CD4-positive, alpha-beta T cell treated with Interferon alpha-2 for 1 hour (primary cell): ENCODE results near the gene NAPB.

Experiments
- DNase-seq, 2 donors: peaks; one replicate each; pipeline ENCODE4 v3.0.0-alpha.2; 2020 to 2022

Gene NAPB

DNA sequence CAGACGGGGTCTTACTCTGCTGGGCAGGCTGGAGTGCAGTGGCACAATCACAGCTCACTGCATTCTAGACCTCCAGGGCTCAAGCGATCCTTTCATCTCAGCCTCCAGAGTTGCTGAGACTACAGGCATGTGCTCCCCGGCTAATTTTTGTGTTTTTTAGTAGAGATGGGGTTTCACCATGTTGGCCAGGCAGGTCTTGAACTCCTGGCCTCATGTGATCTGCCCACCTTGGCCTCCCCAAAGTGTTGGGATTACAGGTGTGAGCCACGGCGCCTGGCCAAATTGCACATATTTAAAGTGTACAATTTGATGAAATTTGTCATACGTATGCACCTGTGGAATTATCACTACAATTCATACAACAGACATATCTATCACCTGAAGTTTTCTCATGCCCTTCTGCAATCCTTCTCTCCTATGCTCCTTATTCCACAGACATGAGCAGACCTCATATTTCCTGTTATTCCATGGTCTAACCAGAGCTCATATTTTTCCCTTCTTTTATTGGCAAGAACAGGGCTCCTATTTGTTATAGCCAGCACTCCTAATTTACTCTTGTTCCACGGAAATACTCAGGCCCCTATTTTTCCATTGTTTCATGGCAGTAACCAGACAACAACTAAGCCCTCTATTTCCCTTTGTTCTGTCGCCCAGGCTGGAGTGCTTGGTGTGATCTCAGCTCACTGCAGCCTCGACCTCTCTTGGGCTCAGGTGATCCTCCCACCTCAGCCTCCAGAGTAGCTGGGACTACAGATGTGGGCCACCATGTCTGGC is 16.0 kb upstream of the NAPB start:
- DNase-seq: no peak

DNA sequence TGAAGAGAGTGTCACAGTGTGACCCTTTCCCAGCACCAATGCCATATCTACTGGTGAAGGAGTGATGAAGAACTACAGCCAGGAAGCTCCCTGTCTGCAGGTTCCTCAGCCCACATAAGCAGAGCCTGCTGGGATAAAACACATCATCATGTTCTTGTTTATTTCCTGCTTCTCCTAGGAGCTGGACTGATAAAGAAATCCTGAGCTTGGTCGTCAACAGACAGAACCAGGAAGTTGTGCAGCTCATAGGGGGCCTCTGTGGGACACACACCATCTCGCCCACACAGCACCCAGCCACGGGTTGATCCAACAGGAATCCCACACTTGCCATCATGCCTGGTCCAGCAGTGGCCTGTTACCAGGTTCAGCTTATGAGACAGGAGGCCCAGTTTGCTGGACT is 15.4 kb upstream of the NAPB start:
- DNase-seq: no peak

GRCh38 chr20:23435626-23436539 is 14.6 kb upstream of the NAPB start:
- DNase-seq: no peak

DNA sequence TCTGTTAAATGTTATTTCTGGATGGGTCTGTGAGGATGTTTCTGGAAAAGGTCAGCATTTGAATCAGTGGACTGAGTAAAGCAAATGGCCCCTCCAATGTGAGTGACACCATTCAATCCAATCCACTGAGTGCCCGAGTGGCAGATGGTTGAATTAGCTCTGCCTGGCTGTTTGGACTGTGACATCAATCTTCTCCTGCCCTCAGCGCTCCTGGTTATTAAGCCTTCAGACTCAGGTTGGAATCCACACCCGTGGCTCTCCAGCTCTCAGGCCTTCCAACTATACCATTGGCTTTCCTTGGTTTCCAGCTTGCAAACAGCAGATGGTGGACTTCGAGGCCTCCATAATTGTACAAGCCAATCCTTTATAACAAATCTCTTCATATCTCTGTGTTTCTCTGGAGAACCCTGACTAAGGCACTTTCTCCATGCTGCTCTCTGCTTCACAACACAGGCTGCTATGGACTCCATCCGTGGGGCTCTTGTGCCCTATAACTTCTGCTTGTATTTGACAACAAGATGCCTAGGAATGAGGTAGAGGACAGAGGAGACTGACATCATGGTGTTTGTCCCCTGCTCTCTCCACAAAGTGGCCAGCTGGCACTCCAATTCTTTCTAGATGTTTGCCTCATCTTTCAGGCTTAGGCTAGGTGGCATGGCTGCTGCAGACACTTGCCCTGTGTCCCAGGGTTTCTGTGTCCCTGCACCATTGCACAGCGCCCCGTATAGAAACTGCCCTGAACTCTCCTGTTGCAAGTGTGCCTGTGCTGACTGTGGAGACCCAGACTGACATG is 13.4 kb upstream of the NAPB start:
- DNase-seq: no peak

GRCh38 chr20:23433628-23434027 is 12.3 kb upstream of the NAPB start:
- DNase-seq: no peak

GRCh38 chr20:23425129-23425528 is 3.8 kb upstream of the NAPB start:
- DNase-seq: no peak

- peak; percentile 15 to 50 for DNase-seq
These were observed 1.0 kb downstream of the NAPB start for GRCh38 chr20:23419995-23420901.

DNA sequence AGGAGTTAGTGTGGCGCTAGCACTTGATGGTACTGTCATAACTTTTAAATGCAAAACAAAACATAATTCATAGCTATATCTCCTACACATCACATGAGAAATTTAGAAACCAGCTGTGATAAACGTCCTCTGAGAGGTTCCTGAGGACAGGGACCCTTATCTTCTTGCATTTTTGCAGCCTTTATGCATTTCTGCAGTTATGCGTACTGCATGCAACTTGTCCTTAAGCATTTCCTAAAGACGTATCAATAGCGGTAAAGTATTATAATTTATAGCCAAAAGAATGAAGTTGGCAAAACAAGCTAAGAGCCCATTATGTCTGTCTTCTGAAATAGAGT is 1.7 kb downstream of the NAPB start:
- no peak for DNase-seq

- DNase-seq: no peak
These were observed 3.4 kb downstream of the NAPB start for GRCh38 chr20:23417861-23418260.

DNA sequence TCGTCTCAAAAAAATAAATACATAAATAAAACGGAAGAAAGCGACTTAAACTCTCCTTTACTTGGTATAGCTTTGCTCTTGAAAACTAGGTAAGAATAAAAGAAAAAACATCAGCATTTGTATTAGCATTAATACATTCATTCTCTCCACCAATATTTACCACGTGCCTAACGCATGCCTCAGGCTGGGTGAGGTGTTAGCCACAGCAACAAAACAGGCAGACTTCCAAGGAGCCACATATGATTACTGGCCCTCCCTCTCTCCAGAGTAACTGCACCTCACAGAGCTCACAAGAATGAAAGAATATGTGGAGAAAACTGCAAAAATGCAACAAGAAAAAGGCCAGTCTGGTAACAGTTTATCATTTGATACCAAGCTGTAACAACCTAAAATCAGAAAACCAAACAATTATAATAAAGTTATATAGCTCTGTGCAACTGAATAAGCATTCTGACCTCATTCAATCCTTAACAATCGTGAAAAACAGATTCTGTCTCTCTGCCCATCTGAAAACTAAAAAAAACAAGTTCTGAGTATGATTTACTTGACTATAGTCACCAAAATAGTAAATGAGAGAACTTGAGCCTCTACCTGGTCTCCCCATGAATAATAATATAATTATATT is 5.2 kb downstream of the NAPB start:
- peak in 1 of 2 donors; percentile 39 for DNase-seq

- DNase-seq: no peak
These were observed 5.7 kb downstream of the NAPB start for GRCh38 chr20:23415555-23415954.

DNA sequence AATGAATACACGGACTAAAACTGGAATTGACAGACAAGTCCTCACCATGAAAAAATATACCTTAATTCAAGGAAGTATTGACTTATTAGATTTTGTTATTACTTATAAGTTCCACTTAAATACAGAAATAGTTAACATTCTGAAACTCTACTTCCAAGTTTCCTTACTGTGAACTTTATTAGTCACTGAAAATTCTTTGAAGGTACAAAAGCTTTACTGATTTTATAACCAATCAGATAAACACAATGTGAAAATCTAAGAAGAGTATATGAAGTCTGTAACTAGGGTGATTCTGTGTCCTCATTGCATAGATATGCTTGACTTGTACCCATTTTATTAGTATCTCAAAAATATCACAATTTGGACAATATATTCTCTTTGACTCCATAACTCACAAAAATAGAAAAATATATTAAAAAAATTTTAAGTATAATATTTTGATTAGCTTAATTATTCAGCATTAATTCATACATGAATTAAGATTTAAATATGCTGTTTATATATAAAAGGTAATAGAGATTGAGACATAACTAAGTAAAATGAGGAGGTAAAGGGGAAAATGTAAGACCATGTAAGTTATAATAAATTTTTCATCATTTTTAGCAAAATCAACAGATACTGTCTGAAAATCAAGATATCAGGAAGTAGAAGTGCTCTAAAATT is 6.6 kb downstream of the NAPB start:
- DNase-seq: no peak

DNA sequence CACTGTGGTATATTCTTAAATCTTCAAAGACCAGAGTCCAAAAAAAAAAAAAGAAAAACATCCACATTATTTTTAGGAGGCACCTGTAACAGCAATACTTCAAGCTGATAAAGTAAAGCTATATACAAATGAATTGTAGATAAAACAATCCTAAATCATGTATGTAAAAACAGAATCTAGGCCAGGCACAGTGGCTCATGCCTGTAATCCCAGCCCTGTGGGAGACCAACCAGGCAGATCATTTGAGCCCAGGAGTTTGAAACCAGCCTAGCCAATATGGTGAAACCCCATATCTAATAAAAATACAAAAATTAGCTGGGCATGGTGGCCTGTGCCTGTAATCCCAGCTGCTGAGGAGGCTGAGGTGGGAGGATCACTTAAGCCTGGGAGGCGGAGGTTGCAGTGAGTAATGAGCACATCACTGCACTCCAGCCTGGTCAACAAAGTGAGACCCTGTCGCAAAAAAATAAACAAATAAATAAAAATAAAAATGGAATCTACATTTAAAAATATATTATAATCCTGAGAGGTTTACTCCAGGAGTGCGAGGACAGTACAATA is 7.3 kb downstream of the NAPB start:
- DNase-seq: no peak

DNA sequence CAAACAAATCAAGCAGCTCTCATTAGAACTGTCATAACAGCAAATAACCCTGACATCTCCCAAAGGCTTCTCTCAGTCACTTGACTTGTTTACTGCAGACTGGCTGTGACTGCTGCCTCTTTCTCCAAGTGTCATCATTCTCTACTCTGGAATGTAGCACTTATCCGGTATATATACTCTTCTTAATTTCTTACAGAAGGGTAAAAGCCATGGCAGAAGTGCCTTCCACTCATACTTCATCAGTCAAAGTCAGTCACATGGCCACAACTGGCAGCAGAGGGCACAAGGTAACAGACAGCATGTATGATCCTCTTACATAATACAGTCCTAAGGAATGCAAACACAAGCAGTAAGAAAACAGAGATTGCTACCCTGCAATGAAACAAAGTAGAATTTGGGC is 9.3 kb downstream of the NAPB start:
- DNase-seq: no peak

DNA sequence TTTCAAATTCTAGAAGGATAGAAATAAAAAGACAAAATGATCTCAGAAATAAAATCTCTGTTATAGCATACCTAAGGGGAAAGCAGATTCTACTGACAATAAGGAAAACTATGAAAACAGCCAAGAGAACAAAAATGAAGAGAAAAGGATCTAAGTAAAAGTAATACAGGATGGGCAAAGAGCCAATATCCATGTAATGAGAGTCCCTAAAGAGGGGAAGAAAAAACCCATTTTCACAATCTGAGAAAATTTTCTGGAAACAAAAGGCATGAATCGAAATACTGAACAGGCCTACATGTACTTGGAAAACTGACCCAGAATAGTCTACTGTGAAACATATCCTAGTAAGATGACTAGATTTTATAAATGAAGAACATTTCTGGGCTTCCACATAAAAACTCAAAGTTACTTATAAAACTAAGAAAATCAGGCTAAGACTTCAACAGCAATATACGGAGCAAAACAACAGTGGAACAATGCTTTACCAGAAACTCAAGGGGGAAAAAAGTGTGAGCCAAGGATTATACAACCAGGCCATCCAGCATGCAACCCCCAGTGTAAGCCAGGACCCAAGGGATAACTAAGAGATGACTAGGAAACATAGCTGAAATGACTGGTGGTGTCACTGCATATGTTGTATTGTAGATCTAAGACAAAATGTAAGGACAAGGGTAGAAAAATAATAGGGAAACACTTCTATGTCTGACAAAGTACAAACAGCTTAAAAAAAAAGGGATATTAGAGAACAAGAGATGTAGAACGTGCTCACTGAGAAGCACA is 10.2 kb downstream of the NAPB start:
- DNase-seq: no peak

DNA sequence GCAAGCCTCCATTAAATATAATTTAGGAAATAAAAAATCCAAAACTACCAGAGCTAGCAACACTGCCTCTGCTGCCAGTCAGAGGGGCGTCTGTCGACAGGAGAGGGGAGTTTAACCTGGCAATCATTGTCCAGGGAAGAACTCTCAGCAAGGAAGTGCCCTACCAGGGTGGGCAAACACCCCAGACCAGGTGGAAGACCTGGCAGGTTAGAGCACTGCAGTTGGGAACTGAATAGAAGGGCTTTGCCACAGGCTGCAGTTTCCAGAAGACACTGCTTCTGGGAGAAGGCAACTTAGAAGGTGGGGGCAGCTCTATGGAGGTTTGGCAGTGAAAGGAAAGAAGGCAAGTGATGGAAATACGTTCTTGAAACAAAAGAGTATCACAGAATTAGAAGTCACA is 11.5 kb downstream of the NAPB start:
- no peak for DNase-seq

DNA sequence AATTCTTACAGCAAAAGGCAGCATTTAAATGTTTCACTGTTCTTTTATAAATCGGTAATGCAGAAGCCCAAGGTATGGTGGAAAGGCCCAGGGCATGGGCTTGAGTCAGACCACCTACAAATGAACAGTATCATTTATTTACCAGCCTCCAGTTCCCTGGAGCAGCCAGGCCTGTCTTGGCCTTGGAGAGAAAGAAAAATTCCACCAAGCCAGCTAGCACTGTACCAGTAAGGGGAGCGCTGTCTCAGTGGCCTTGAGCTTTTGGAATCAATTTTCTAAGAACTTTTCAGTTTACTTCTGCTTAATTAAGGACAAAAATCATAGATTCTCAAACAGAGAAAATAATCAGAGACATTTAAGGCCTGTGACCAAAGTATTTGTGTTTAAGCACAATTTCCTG is 12.3 kb downstream of the NAPB start:
- DNase-seq: no peak

- peak; percentile 14 to 41 for DNase-seq
These were observed 13.4 kb downstream of the NAPB start for GRCh38 chr20:23407781-23408464.

DNA sequence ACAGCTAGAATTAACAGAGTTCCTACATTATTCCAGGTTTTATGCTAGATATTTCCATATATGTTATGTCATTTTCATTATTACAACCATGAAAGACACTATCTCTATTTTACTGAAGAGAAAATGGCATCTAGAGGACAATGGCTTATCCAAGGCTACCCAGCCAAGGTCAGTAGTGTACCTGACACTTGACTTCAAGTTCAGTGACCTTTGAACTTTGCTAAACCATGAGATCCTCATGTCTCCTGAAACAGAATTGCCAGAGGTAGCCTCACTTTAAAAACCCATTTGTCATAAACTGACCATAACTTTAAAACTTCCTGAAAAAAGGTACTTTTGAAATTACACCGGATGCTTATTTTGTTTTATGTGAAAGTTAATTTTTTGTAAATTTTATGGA is 14.4 kb downstream of the NAPB start:
- DNase-seq: no peak

GRCh38 chr20:23404196-23404595 is 17.1 kb downstream of the NAPB start:
- DNase-seq: no peak
